GM21825 (cell line): ENCODE measurements around the gene EIF4ENIF1.
A peak's percentile ranks its signal among the peaks of the same experiment; 100 is the strongest.
"Not testable (repeated sequence)": the region's sequence is repeated elsewhere in the genome, so short reads cannot be mapped to it uniquely, and the experiment has no call there.

Experiments used
- ATAC-seq: cut with Tn5 transposase; IDR thresholded peaks from one replicate; pipeline ENCODE4 v1.9.1; 2021; ENCODE audit warnings: mild to moderate bottlenecking, moderate library complexity; ENCODE audit not compliant: unreplicated experiment

The EIF4ENIF1 gene

GRCh38 chr22:31446208-31446607 lies 43.4 kb downstream of the EIF4ENIF1 start:
- ATAC-seq: no peak

- no peak for ATAC-seq
These were observed 44.0 kb downstream of the EIF4ENIF1 start for GRCh38 chr22:31445642-31446041.

- no peak for ATAC-seq
These were observed 46.1 kb downstream of the EIF4ENIF1 start for GRCh38 chr22:31443516-31443915.

- ATAC-seq: no peak
These were observed 46.7 kb downstream of the EIF4ENIF1 start for GRCh38 chr22:31442768-31443489.

GRCh38 chr22:31441652-31442051 lies 48.0 kb downstream of the EIF4ENIF1 start:
- no peak for ATAC-seq

- no peak for ATAC-seq
These were observed 49.0 kb downstream of the EIF4ENIF1 start for GRCh38 chr22:31440681-31441080.

- ATAC-seq: no peak
These were observed 49.8 kb downstream of the EIF4ENIF1 start for GRCh38 chr22:31439808-31440207.

- no peak for ATAC-seq
These were observed 53.5 kb downstream of the EIF4ENIF1 start for GRCh38 chr22:31436132-31436531.

GRCh38 chr22:31431950-31432349 lies 57.7 kb downstream of the EIF4ENIF1 start:
- ATAC-seq: no peak

GRCh38 chr22:31425331-31426050 lies 64.2 kb downstream of the EIF4ENIF1 start:
- no peak for ATAC-seq

- not testable (repeated sequence) for ATAC-seq
These were observed 87.3 kb downstream of the EIF4ENIF1 start for GRCh38 chr22:31402350-31402749.

- ATAC-seq: no peak
These were observed 89.6 kb downstream of the EIF4ENIF1 start for GRCh38 chr22:31400023-31400397.

GRCh38 chr22:31399211-31400022 lies 90.2 kb downstream of the EIF4ENIF1 start, which contains the start of gene DRG1:
Gene DRG1, plus strand, starts transcription at chr22:31399604. Its CDS starts 80 bp downstream, at chr22:31399684.
- peak; percentile 91 for ATAC-seq

- no peak for ATAC-seq
These were observed 91.4 kb downstream of the EIF4ENIF1 start for GRCh38 chr22:31398231-31398630.

GRCh38 chr22:31394326-31394725 lies 95.3 kb downstream of the EIF4ENIF1 start:
- no peak for ATAC-seq

- no peak for ATAC-seq
These were observed 95.7 kb downstream of the EIF4ENIF1 start for GRCh38 chr22:31393893-31394292.
